ENCODE measurements around the gene FAM114A1.

DNA sequence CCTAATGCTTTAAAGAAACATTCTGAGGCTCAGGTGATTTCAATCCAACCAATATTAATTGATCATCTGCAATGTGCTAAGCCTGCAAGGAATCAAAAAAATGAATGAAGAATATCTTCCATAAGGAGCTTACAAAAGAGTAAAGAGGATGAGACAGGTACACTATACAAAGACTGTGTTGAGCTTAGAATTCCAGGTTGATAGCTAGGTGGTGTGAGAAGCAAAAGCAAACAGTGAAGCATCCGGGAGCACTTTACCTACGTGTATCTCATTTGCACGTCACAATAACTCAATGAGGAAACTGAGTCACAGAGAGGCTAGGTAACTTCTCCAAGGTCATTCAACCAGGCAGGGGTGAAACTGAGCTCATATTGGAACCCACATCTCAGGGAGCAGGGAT, 37.1 kb downstream of the FAM114A1 start:
- TF ChIP-seq, protein P1, sequence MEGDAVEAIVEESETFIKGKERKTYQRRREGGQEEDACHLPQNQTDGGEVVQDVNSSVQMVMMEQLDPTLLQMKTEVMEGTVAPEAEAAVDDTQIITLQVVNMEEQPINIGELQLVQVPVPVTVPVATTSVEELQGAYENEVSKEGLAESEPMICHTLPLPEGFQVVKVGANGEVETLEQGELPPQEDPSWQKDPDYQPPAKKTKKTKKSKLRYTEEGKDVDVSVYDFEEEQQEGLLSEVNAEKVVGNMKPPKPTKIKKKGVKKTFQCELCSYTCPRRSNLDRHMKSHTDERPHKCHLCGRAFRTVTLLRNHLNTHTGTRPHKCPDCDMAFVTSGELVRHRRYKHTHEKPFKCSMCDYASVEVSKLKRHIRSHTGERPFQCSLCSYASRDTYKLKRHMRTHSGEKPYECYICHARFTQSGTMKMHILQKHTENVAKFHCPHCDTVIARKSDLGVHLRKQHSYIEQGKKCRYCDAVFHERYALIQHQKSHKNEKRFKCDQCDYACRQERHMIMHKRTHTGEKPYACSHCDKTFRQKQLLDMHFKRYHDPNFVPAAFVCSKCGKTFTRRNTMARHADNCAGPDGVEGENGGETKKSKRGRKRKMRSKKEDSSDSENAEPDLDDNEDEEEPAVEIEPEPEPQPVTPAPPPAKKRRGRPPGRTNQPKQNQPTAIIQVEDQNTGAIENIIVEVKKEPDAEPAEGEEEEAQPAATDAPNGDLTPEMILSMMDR (conservative IDR thresholded peaks at IDR 0.05; ENCODE audit: low read length) = no peak
- TF ChIP-seq EZH2phosphoT487 (IDR thresholded peaks at IDR 0.05; ENCODE audit: borderline replicate concordance) = no peak
